Measurements from ENCODE around the gene MAP4K3. TPM values are rescaled to one million over a fixed set of nuclear protein-coding genes. Genes with fewer than 3 reads are reported as not detected.
A peak's percentile ranks its signal among the peaks of the same experiment; 100 is the strongest.

The MAP4K3 gene
- total RNA-seq, 1 donor from 2014 or later = 58.1 TPM

- Histone ChIP-seq H3K27me3 (ENCODE audit: insufficient read depth, low read length) (no peaks in the 10 kb centered on the region), H3K9ac (ENCODE audit: low read length) (peak overlapping the region; percentile 9), H3K4me2 (ENCODE audit: low read length) (no peak overlapping the region), H3K36me3 (ENCODE audit: insufficient read depth, low read length) (peaks cover 3% of the 10 kb centered on the region), H3K4me1 (ENCODE audit: insufficient read depth, low read length) (peaks cover 22% of the 10 kb centered on the region), H3K79me2 (ENCODE audit: insufficient read depth, low read length) (peaks cover 89% of the 10 kb centered on the region), H2AFZ (ENCODE audit: low read depth, low read length) (no peak overlapping the region), H3K27ac (ENCODE audit: low read depth, low read length) (no peak overlapping the region), H3K9me3 (ENCODE audit: insufficient read depth, low read depth, low read length) (no peaks in the 10 kb centered on the region), H3K4me3 (ENCODE audit: insufficient read depth, low read depth, low read length) (no peak overlapping the region), H4K20me1 (ENCODE audit: insufficient read depth, low read length) (peaks cover 16% of the 10 kb centered on the region)
- H3K4me1 Mint-ChIP-seq (ENCODE audit: low read depth, unreplicated experiment) = peaks cover 43% of the 10 kb centered on the region
- no peaks in the 10 kb centered on the region for H3K27me3 Mint-ChIP-seq (ENCODE audit: low read depth, unreplicated experiment)
- peaks cover 24% of the 10 kb centered on the region for H3K36me3 Mint-ChIP-seq (ENCODE audit: low read depth, unreplicated experiment)
- FAIRE-seq = peak; percentile 41
- H3K4me3 Mint-ChIP-seq (ENCODE audit: unreplicated experiment) = peak overlapping the region; percentile 2
- TF ChIP-seq EZH2 (IDR thresholded peaks at IDR 0.05; ENCODE audit: insufficient read depth, low read length) (no peak), CTCF (IDR thresholded peaks at IDR 0.05; ENCODE audit: insufficient read depth, low read depth, low read length) (no peak)
- no peaks in the 10 kb centered on the region for H3K9me3 Mint-ChIP-seq (ENCODE audit: unreplicated experiment)
- DNase-seq (ENCODE audit: low read depth) = peak; percentile 73
- H3K27ac Mint-ChIP-seq (ENCODE audit: unreplicated experiment) = peak overlapping the region; percentile 90
These were observed 59.7 kb downstream of the MAP4K3 start for GRCh38 chr2:39377226-39377939.

- Histone ChIP-seq H3K9me3 (ENCODE audit: insufficient read depth, low read depth, low read length) (no peaks in the 10 kb centered on the region), H3K4me2 (ENCODE audit: low read length) (no peak overlapping the region), H4K20me1 (ENCODE audit: insufficient read depth, low read length) (peaks cover 7% of the 10 kb centered on the region), H3K4me3 (ENCODE audit: insufficient read depth, low read depth, low read length) (no peak overlapping the region), H3K9ac (ENCODE audit: low read length) (no peak overlapping the region), H3K36me3 (ENCODE audit: insufficient read depth, low read length) (peaks cover 3% of the 10 kb centered on the region), H3K4me1 (ENCODE audit: insufficient read depth, low read length) (peaks cover 16% of the 10 kb centered on the region), H3K79me2 (ENCODE audit: insufficient read depth, low read length) (peaks cover 86% of the 10 kb centered on the region), H2AFZ (ENCODE audit: low read depth, low read length) (no peak overlapping the region), H3K27ac (ENCODE audit: low read depth, low read length) (no peak overlapping the region), H3K27me3 (ENCODE audit: insufficient read depth, low read length) (no peaks in the 10 kb centered on the region)
- H3K27me3 Mint-ChIP-seq (ENCODE audit: low read depth, unreplicated experiment) = no peaks in the 10 kb centered on the region
- peaks cover 34% of the 10 kb centered on the region for H3K36me3 Mint-ChIP-seq (ENCODE audit: low read depth, unreplicated experiment)
- H3K9me3 Mint-ChIP-seq (ENCODE audit: unreplicated experiment) = no peaks in the 10 kb centered on the region
- peak overlapping the region; percentile 41 for H3K27ac Mint-ChIP-seq (ENCODE audit: unreplicated experiment)
- TF ChIP-seq CTCF (IDR thresholded peaks at IDR 0.05; ENCODE audit: insufficient read depth, low read depth, low read length) = no peak
- TF ChIP-seq EZH2 (IDR thresholded peaks at IDR 0.05; ENCODE audit: insufficient read depth, low read length) = no peak
- peaks cover 33% of the 10 kb centered on the region for H3K4me1 Mint-ChIP-seq (ENCODE audit: low read depth, unreplicated experiment)
- H3K4me3 Mint-ChIP-seq (ENCODE audit: unreplicated experiment) = peak overlapping the region; percentile 41
- DNase-seq (ENCODE audit: low read depth) = no peak
- no peak for FAIRE-seq
These were observed 61.2 kb downstream of the MAP4K3 start for GRCh38 chr2:39375917-39376316.

- Mint-ChIP-seq H3K4me1 (ENCODE audit: low read depth, unreplicated experiment) (peaks cover 14% of the 10 kb centered on the region), H3K27me3 (ENCODE audit: low read depth, unreplicated experiment) (no peaks in the 10 kb centered on the region), H3K36me3 (ENCODE audit: low read depth, unreplicated experiment) (peaks cover 37% of the 10 kb centered on the region), H3K4me3 (ENCODE audit: unreplicated experiment) (no peak overlapping the region), H3K9me3 (ENCODE audit: unreplicated experiment) (no peaks in the 10 kb centered on the region), H3K27ac (ENCODE audit: unreplicated experiment) (no peak overlapping the region)
- Histone ChIP-seq H3K36me3 (ENCODE audit: insufficient read depth, low read length) (peaks cover 3% of the 10 kb centered on the region), H3K9ac (ENCODE audit: low read length) (no peak overlapping the region), H3K4me1 (ENCODE audit: insufficient read depth, low read length) (peaks cover 5% of the 10 kb centered on the region), H4K20me1 (ENCODE audit: insufficient read depth, low read length) (peaks cover 18% of the 10 kb centered on the region), H3K9me3 (ENCODE audit: insufficient read depth, low read depth, low read length) (no peaks in the 10 kb centered on the region), H3K27me3 (ENCODE audit: insufficient read depth, low read length) (no peaks in the 10 kb centered on the region), H3K27ac (ENCODE audit: low read depth, low read length) (no peak overlapping the region), H2AFZ (ENCODE audit: low read depth, low read length) (no peak overlapping the region), H3K4me3 (ENCODE audit: insufficient read depth, low read depth, low read length) (no peak overlapping the region), H3K4me2 (ENCODE audit: low read length) (no peak overlapping the region), H3K79me2 (ENCODE audit: insufficient read depth, low read length) (peaks cover 75% of the 10 kb centered on the region)
- no peak for FAIRE-seq
- DNase-seq (ENCODE audit: low read depth) = no peak
- TF ChIP-seq CTCF (IDR thresholded peaks at IDR 0.05; ENCODE audit: insufficient read depth, low read depth, low read length) = no peak
- TF ChIP-seq EZH2 (IDR thresholded peaks at IDR 0.05; ENCODE audit: insufficient read depth, low read length) = no peak
These were observed 63.8 kb downstream of the MAP4K3 start for GRCh38 chr2:39373181-39373802.

Data from astrocyte (in vitro differentiated cells and primary cell).